ENCODE results near the gene INPP4A. TPM values are rescaled to one million over a fixed set of nuclear protein-coding genes. Genes with fewer than 3 reads are reported as not detected.

The INPP4A gene
- total and polyA plus RNA-seq, 9 of the 15 experiments (the other 6 are each of a cell fraction or from before 2014, with no cell fraction given), result 1.8 to 15.7 (median 8.3) TPM

GRCh38 chr2:98583816-98584618 lies 139.4 kb downstream of the INPP4A start:
- Histone ChIP-seq H3K9ac (ENCODE audit: insufficient read depth in 1 of 2, low read depth in 2 of 2, low read length in 2 of 2) (no peak overlapping the region; a peak in 1 of 4 replicates), H3K9me1 (ENCODE audit: control insufficient read depth, insufficient read depth, low read length) (no peaks in the 10 kb centered on the region), H2AFZ (ENCODE audit: low read depth, low read length) (no peak overlapping the region), H3K27ac (ENCODE audit: extremely low read depth, low read depth, low read length) (no peak overlapping the region), H3K79me2 (ENCODE audit: control insufficient read depth, insufficient read depth, low read length) (no peaks in the 10 kb centered on the region), H4K20me1 (replicated peaks; ENCODE audit: control insufficient read depth, insufficient read depth, low read length) (no peaks in the 10 kb centered on the region), H3K9me3 (replicated peaks; ENCODE audit: control insufficient read depth, insufficient read depth, low read depth, low read length) (no peaks in the 10 kb centered on the region), H3K4me1 (replicated peaks in 1 of 2; ENCODE audit: control insufficient read depth in 2 of 2, insufficient read depth in 2 of 2, low read length in 2 of 2) (peaks cover 0 to 3% of the 10 kb centered on the region in 2 experiments; a peak in 1 of 5 replicates), H3K27me3 (ENCODE audit: control insufficient read depth in 2 of 2, insufficient read depth in 2 of 2, low read length in 2 of 2) (no peaks in the 10 kb centered on the region), H3K4me2 (ENCODE audit: insufficient read depth, low read length) (no peak overlapping the region), H3K36me3 (ENCODE audit: control insufficient read depth, insufficient read depth, low read length) (peaks cover 9% of the 10 kb centered on the region; the same call in 2 of the 3 replicates), H3K4me3 (no peak overlapping the region)
- no peak for ATAC-seq
- in situ Hi-C loops (cut with MboI), result no loop called here
- no TSS peak for BruUV-seq (replicated peaks)
- TF ChIP-seq CREM (IDR thresholded peaks at IDR 0.05; ENCODE audit: low read depth) (no peak), ZNF121 (CRISPR knock-in tag; conservative IDR thresholded peaks at IDR 0.05) (no peak), RBM34 (IDR thresholded peaks at IDR 0.05; ENCODE audit: borderline replicate concordance, insufficient read depth, low read length) (no peak), ZNF263 (CRISPR knock-in tag; IDR thresholded peaks at IDR 0.05; ENCODE audit: borderline replicate concordance) (no peak), FOXM1 (IDR thresholded peaks at IDR 0.05; ENCODE audit: low read depth) (no peak), FOXM1 (CRISPR knock-in tag; IDR thresholded peaks at IDR 0.05; ENCODE audit: low read depth) (no peak)
- FAIRE-seq, result no peak
- ChIA-PET POLR2A (interaction anchor here (0.8 kb wide), 1 partner anchor 22 kb away, joined by 3 read pairs; no protein-coding TSS in a partner anchor), CTCF (ENCODE audit: low intra/inter-chr PET ratio) (no interaction called here)
- intact Hi-C loops (cut with micrococcal nuclease), result no loop called here
- WGBS (ENCODE audit: insufficient coverage, low coverage, missing lambda C conversion rate), result 70% methylated on average over 9 of the region's 10 CpGs
- DNase-seq (ENCODE audit: extremely low read depth in 1 of 4, low spot score in 3 of 4), result no peak
